SJSA1 (cell line): ENCODE results near the gene AUNIP. TPM values are rescaled to one million over a fixed set of nuclear protein-coding genes. Genes with fewer than 3 reads are reported as not detected.

Source experiments
- DNase-seq, 2 experiments: peaks; one replicate each; pipeline ENCODE4 v3.0.0-alpha.2; 2015 to 2020; ENCODE audit warnings: low spot score in 2 of 2, low read depth in 1 of 2
- H3K27ac ChIP-seq: fragments of 250-450 bp; sonication (Bioruptor Pico); 2 replicates; pipeline ENCODE4 v1.5.1; 2020; ENCODE audit warnings: mild to moderate bottlenecking, moderate library complexity
- H3K27me3 ChIP-seq: fragments of 250-450 bp; sonication (Bioruptor Pico); replicated peaks from 2 replicates; pipeline ENCODE4 v1.5.1; 2020; ENCODE audit warnings: mild to moderate bottlenecking, moderate library complexity
- H3K36me3 ChIP-seq: fragments of 250-450 bp; sonication (Bioruptor Pico); 2 replicates; pipeline ENCODE4 v1.5.1; 2020; ENCODE audit warnings: mild to moderate bottlenecking
- H3K4me1 ChIP-seq: fragments of 250-450 bp; sonication (Bioruptor Pico); replicated peaks from 2 replicates; pipeline ENCODE4 v1.6.1; 2021; ENCODE audit warnings: mild to moderate bottlenecking
- H3K4me3 ChIP-seq: fragments of 250-450 bp; sonication (Bioruptor Pico); 2 replicates; pipeline ENCODE4 v1.5.1; 2020; ENCODE audit warnings: mild to moderate bottlenecking
- H3K9me3 ChIP-seq: fragments of 250-450 bp; sonication (Bioruptor Pico); replicated peaks from 2 replicates; pipeline ENCODE4 v1.5.1; 2020; ENCODE audit warnings: mild to moderate bottlenecking
- total RNA-seq: library from RNA; depleted of rRNA; stranded (reverse); fragments of >200 nt; shearing (Covaris generic); gene quantifications from 2 replicates; pipeline ENCODE4 v1.2.3, GENCODE V29; 2014

Gene AUNIP
- total RNA-seq, 1 experiment from 2014 or later = 9.5 TPM

DNA sequence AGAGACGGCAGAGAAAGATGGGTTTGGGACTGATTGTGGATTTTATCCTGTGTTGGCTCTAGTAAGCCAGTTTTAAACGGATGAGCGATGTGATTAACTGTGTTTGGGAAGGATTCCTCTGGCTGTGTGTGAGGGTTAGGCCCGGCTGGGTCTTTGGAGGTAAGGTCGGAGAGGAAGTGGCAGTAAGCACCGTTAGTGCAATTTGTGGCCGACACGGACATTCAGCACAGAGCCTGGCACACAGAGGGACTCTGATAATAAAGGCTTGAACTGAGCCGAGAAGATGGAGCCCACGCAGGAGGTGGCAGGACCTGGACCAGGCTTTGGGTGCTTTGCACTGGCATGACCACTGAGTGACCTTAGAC lies 38.2 kb downstream of the AUNIP start:
- H3K4me1 ChIP-seq = peaks cover 24% of the 10 kb centered on the region
- H3K9me3 ChIP-seq = no peaks in the 10 kb centered on the region
- peak overlapping the region; percentile 84 for H3K4me3 ChIP-seq
- no peak overlapping the region for H3K27ac ChIP-seq
- peak in 1 of 2 experiments; percentile 10 for DNase-seq
- H3K36me3 ChIP-seq = peaks cover 33% of the 10 kb centered on the region
- H3K27me3 ChIP-seq = no peaks in the 10 kb centered on the region

DNA sequence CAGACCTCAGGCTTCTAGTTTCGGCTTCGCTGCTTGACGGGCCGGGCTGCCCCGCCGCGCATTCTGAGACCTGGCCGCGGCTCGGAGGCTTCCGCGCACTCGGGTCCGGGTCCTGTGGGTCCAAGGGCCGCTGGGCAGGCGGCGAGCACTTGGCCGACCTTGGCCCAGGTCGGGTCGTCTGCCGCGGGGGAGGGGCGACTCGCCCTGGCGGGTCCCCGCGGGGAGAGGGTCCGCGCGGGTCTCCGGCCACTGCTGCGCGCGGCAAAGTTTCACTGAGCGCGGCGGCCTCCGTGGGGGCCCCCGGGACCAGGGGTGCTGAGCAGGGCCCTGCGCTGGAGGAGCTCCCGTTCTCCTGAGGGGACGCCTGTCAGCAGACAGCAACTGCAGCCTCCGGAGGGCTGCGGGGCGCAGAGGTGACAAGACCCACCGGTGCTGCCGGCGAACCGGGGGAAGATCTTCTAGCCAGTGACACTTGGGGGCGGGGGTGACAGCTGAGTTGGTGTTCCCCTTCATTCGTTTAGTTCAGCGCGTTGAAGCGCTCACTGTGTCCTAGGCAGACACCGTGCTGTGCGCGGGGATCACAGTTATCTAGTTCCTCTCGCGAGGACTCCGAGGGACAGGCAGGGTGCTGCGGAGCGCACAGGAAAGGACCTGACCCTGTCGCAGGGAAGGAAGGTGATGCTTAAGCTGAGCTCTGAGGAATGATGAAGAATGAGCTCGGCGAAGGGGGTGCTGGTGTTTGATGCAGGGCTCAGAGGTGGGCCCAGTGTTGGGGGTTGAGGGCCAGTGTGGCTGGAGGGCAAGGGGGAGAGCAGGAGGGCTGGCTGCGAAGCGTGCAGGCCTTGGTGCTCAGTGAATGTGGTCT lies 38.8 kb downstream of the AUNIP start:
- Histone ChIP-seq H3K4me3 (peak overlapping the region; percentile 84), H3K27ac (peak overlapping the region; percentile 73), H3K4me1 (peaks cover 24% of the 10 kb centered on the region), H3K27me3 (no peaks in the 10 kb centered on the region), H3K36me3 (peaks cover 30% of the 10 kb centered on the region), H3K9me3 (no peaks in the 10 kb centered on the region)
- DNase-seq = peak; percentile 70

DNA sequence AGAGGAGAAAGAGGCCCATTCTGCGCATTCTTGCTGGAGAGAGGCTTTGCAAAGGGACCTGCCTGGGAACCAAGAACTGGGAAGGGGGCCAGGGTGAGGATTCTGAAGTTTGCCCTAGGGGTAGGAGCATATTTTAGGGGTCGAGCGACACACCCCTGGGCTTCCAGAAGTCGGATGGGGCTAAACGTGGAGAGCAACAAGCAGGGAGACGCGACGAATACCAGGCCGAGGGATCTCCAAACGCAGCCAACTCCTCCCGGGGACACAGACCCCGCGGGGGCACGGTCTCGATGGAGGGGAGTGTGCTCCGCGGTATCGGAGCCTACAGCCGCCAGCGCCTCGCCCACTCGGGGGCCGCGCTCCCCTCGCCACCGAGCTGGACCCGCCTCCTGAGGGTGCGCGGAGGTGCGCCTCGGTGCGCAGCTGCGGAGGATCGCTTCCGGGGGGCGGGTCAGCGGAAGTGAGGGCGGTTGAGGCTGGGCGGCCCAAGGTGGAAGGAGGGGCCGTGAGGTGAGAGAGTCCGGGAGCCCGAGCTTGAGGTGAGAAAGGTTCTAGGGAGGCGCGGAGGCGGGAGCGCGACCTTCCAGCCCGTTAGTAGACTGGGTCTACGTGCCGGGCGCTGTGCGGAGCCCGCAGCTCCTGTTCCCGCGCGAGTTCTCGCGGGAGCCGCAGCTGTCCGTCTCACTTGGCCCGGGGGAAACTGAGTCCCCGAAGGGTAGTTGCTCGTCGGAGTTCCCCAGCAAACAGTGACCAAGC lies 39.6 kb downstream of the AUNIP start, which contains the start of gene MTFR1L:
Gene MTFR1L, plus strand, starts transcription at position 464 of the 756 bp plus-strand sequence. CDS start 3,151 bp downstream, outside the sequence.
- DNase-seq = peak; percentile 81 to 89
- Histone ChIP-seq H3K27ac (peak within 1 kb of the TSS; percentile 73), H3K36me3 (peaks cover 34% of the 10 kb centered on the region), H3K4me3 (peak within 1 kb of the TSS; percentile 84), H3K27me3 (no peaks in the 10 kb centered on the region), H3K9me3 (no peaks in the 10 kb centered on the region), H3K4me1 (peaks cover 24% of the 10 kb centered on the region)

DNA sequence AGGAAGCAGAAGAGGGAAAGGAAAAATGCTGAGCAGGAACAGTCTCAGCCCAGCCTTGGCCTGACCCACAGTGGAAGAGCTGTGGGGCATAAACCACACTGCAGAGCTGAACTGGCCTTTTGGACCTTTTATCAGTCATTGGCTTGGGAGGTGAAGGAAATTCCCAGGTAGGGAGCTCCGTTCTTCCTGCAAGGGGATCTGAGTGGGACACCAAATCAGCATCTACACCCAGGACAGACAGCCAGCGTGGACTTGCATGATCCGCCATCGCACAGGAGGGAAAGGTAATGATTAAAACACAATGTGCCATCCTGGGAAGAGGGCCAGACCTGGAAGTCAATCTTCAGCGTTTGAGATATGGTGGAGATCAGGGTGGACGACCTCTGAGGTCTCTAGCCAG lies 40.7 kb downstream of the AUNIP start:
- H3K27ac ChIP-seq = no peak overlapping the region
- peak overlapping the region; percentile 84; the same call in 1 of the 2 replicates for H3K4me3 ChIP-seq
- no peaks in the 10 kb centered on the region for H3K9me3 ChIP-seq
- H3K36me3 ChIP-seq = peaks cover 37% of the 10 kb centered on the region
- no peaks in the 10 kb centered on the region for H3K27me3 ChIP-seq
- H3K4me1 ChIP-seq = peaks cover 24% of the 10 kb centered on the region
- no peak for DNase-seq

DNA sequence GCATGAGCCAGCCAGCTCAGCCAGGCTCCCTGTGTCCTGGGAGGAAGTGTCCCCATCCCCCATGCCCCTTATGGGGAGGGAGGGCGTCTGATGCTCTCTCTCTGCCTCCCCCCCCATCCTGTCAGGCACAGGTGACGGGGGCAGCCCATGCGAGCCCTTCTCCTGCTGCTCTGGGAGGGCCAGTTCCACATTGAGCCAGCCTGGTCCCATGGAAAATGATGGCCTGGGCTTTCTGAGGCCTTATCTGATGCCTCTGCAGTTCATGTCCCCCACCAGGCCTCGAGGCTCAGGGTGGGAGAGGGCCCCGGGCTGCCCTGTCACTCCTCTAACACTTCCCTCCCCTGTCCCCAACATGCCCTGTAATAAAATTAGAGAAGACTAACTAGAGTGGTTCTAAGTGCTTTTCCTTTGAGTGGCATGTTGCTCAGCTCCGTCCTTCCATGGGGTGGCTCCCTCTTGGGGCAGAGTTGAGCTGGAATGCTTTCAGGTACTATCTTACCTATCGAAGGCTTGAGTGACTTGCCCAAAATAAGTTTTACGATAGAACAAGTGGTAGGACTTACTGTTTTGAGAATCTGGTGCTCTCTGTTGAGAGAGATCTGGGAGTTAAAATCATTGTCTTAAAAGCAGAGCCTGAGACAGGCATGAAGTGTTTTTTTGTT lies 41.3 kb downstream of the AUNIP start:
- Histone ChIP-seq H3K4me3 (no peak overlapping the region), H3K27ac (no peak overlapping the region), H3K27me3 (no peaks in the 10 kb centered on the region), H3K9me3 (no peaks in the 10 kb centered on the region), H3K36me3 (peaks cover 36% of the 10 kb centered on the region), H3K4me1 (peaks cover 24% of the 10 kb centered on the region)
- DNase-seq = no peak

DNA sequence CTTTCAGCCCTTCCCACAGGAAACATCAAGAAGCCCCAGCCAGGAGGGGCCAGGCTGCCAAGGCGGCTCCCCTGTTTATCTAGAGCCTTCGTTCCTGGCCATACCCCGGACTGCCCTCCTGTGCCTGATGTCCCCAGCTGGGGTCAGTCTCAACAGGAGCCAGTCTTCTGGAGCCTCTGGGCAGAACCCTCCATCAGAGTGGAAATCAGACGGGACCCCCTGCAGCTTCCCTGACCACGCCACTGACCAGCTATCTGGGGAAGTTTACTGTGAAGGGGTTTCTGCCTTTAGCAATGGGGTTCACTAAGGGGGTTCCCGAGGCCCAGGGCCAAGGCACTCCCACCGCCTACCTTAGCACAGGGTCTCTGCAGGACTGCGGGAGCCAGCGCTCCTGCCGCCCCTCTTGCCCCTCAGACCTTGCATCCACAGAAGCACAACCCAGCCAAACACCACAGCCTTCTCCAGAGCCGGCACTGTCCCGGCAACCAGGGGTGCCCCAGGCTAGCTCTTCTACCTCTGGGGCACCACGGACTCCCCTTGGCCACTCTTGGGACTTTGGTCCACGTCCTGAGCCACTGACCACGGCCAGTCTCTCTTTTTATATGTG lies 43.0 kb downstream of the AUNIP start:
- no peak overlapping the region for H3K27ac ChIP-seq
- peaks cover 22% of the 10 kb centered on the region for H3K4me1 ChIP-seq
- peaks cover 42% of the 10 kb centered on the region for H3K36me3 ChIP-seq
- DNase-seq = no peak
- no peaks in the 10 kb centered on the region for H3K9me3 ChIP-seq
- H3K4me3 ChIP-seq = no peak overlapping the region
- H3K27me3 ChIP-seq = no peaks in the 10 kb centered on the region

DNA sequence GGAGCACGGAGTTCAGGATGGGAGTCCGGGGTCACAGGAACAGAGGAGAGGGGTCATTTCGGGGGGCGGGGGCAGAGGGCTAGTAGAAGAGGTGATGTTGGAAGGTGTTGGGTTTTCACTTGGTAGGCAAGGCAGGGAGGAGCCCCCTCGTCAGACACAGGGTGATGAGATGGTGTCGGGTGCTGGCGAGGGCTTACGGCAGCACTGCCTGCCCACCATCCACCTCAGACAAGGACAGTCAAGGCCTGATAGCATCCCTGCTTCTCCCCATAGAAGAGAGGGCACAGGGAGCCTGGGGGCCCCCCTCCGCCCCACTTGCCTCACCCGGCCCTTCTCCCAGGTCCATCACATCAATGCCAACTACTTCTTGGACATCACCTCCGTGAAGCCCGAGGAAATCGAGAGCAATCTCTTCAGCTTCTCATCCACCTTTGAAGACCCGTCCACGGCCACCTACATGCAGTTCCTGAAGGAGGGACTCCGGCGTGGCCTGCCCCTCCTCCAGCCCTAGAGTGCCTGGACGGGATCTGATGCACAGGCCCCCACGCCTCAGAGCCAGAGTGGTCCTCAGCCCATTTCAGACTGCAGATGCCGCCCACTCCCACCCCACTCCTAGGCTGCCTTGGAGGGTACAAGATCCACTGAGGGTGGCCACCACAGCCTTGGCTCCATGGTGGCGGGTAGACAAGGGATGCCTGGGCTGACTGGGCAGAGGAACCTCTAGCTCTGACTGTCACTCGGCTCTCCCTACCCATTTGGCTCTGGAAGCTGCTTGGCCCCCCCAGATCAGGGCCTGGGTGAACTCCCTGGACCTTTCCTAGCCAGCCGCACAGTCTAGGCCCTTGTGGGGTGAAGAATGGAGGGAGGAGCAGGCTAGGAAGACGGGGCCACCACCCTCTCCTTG lies 43.8 kb downstream of the AUNIP start:
- Histone ChIP-seq H3K9me3 (no peaks in the 10 kb centered on the region), H3K27me3 (no peaks in the 10 kb centered on the region), H3K4me3 (no peak overlapping the region), H3K4me1 (peaks cover 17% of the 10 kb centered on the region), H3K36me3 (peaks cover 49% of the 10 kb centered on the region), H3K27ac (no peak overlapping the region)
- DNase-seq = no peak

DNA sequence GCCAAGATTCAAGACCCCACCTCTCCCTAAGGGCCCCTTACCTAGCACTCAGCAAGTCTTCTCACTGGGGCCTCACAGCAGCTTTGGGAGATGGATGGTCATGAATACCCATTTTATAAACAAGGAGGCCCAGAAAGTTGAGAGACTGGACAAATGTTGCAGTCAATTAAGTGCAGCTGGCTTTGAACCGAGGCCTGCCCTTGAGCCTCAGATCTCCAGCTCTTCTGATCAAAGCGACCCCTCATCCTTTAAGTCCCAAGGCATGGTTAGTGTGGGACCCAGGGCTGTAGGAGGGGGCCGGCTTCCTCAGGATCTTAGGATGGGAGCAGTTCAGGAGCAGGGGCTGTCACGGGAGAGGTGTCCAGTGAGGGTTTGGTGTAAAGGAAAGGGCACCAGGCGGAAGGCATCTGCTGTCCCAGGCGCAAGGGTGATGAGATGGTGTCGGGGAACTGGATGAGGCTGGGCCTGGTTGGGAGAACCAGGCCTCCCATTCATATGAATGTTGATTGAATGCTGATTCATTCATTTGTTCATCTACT lies 44.6 kb downstream of the AUNIP start:
- no peak overlapping the region for H3K4me3 ChIP-seq
- H3K36me3 ChIP-seq = peaks cover 49% of the 10 kb centered on the region
- H3K27me3 ChIP-seq = no peaks in the 10 kb centered on the region
- peaks cover 17% of the 10 kb centered on the region for H3K4me1 ChIP-seq
- no peak for DNase-seq
- H3K27ac ChIP-seq = no peak overlapping the region
- H3K9me3 ChIP-seq = no peaks in the 10 kb centered on the region

DNA sequence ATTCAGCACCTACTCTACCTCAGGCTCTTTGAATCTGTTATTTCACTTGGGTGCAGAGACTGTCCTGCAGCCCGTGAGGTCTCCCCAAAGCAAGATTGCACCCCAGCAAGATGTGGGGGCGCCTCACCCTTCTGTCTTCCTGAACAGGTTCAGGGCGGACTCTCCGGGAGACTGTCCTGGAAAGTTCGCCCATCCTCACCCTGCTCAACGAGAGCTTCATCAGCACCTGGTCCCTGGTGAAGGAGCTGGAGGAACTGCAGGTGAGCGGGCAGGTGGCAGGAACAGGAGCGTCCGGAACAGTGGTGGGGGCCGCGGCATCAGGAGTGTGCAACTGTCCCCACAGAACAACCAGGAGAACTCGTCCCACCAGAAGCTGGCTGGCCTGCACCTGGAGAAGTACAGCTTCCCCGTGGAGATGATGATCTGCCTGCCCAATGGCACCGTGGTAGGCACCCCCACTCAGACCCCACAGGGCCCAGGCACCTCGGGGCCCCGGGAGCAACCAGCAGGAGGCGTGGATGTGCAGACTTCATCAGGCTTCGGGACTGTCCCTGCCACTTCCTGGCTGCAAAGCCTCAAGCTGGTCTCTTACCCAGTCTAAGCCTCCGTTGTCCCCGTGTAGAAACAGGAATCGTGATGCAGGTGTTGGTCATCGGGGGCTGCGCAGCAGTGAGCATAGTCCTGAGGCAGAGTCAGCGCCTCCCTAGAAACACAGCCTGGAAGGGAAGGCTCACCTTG lies 45.4 kb downstream of the AUNIP start:
- peaks cover 53% of the 10 kb centered on the region for H3K36me3 ChIP-seq
- H3K27ac ChIP-seq = no peak overlapping the region
- no peak for DNase-seq
- peaks cover 9% of the 10 kb centered on the region for H3K4me1 ChIP-seq
- H3K27me3 ChIP-seq = no peaks in the 10 kb centered on the region
- no peak overlapping the region for H3K4me3 ChIP-seq
- no peaks in the 10 kb centered on the region for H3K9me3 ChIP-seq

DNA sequence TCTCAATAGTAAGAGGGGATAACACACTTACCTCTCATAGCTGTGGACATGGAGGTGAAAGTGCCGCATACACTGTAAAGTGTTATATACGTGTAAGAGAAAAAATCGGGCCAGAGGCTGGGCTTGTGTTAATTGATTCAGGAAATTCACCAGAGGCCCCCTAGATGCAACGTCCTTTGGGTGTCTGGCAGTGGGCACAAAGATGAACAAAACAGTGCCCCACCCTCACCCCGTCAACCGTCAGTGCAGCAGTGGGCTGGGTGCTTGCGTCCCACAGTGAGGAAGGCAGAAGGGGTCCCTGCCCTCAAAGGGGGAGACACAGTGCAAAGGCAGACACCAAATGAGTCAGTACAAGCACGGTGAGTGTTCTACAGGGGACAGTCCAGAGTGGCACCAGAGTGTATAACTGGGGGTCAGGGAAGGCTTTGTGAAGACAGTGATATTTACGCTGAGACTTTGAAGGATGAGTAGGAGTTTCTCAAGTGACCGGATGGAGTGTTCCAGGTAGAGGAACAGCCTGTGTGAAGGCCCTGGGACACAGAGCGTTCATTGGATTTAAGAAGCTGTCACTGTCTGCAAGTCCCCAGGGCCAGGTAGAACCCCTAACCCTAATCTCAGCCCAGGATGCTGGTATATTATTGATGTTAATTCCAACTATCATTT lies 46.1 kb downstream of the AUNIP start:
- no peaks in the 10 kb centered on the region for H3K9me3 ChIP-seq
- peaks cover 2% of the 10 kb centered on the region for H3K4me1 ChIP-seq
- no peak overlapping the region for H3K4me3 ChIP-seq
- no peak for DNase-seq
- peaks cover 57% of the 10 kb centered on the region for H3K36me3 ChIP-seq
- H3K27me3 ChIP-seq = no peaks in the 10 kb centered on the region
- no peak overlapping the region for H3K27ac ChIP-seq

DNA sequence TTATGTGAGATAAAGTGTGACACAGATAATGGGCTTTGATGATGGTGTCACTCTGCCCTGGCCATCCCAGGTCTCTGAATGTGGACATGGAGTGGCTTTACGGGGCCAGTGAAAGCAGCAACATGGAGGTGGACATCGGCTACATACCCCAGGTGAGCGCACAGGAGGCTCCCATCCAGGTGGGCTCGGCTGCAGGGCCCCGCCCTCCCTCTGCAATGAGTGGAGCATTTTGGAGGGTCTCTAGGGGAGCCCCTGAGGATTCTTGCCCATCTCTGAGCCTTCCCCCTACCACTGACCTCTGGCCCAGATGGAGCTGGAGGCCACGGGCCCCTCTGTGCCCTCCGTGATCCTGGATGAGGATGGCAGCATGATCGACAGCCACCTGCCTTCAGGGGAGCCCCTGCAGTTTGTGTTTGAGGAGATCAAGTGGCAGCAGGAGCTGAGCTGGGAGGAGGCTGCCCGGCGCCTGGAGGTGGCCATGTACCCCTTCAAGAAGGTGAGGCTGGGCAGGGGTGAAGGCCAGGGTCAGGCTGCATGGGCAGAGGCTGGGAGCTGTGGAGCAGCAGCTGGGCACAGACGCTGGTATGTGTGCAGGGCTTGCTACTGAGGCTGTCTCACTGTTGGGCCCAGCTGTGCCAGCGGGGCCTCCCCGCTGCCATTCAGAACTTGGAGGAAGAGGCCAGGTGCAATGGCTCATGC lies 47.7 kb downstream of the AUNIP start:
- H3K4me1 ChIP-seq = no peaks in the 10 kb centered on the region; the same call in 1 of the 2 replicates
- no peaks in the 10 kb centered on the region for H3K27me3 ChIP-seq
- H3K27ac ChIP-seq = no peak overlapping the region
- H3K9me3 ChIP-seq = no peaks in the 10 kb centered on the region
- peaks cover 62% of the 10 kb centered on the region for H3K36me3 ChIP-seq
- DNase-seq = no peak
- H3K4me3 ChIP-seq = no peak overlapping the region
